T-helper 9 cell (primary cell): ENCODE data around the gene CCDC24.

ENCODE experiments used
- DNase-seq: peaks from one replicate; pipeline ENCODE4 v3.0.0-alpha.2; 2020

The CCDC24 gene

DNA sequence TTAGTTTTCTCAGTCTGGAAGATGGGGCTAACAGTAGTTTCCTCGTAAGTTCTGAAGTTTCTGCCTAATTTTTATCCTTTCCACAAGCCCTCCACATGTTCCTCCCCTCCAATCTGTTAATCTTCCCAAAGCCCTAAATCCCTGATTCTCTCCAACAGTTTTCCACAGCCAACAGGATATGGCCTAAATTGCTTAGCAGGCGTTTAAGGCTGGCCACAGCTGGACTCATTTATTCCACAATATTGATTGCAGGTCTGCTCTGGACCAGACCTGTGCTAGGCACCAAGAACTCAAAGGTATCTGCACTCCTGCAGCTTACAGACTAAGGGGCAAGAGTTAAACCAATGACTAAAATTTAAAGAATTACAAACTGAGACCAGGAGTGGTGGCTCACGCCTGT lies 35.9 kb downstream of the CCDC24 start:
- no peak for DNase-seq

DNA sequence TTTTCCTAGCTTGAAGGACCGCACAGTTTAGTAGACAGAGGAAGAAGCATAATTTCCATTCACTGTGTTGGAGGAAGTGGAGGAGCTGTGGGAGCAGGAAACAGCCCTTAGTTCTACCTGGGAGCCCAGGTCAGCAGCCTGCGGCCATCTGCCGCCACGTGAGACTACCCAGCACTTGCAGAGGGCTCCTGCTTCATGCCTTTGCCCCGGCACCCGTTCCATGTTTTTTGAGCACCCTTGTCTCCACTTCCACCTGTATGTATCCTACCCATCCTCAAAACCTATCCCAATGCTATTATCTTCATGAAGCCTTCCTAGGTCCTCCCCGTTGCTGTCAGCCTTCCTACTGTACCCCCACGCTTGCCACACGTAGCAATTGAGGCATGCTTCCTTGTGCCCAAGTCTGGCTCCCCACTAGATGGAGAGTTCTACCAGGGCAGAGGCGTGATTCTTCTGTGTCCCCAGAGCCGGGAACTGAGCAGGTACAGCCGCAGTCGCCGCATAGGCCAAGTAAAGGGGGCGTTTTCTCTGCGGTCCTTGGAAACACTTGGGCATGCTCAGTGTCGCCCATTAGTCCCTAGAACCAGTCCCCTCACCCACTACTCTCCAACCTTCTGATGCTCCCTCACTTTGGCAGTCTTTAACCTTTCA lies 38.0 kb downstream of the CCDC24 start:
- no peak for DNase-seq

DNA sequence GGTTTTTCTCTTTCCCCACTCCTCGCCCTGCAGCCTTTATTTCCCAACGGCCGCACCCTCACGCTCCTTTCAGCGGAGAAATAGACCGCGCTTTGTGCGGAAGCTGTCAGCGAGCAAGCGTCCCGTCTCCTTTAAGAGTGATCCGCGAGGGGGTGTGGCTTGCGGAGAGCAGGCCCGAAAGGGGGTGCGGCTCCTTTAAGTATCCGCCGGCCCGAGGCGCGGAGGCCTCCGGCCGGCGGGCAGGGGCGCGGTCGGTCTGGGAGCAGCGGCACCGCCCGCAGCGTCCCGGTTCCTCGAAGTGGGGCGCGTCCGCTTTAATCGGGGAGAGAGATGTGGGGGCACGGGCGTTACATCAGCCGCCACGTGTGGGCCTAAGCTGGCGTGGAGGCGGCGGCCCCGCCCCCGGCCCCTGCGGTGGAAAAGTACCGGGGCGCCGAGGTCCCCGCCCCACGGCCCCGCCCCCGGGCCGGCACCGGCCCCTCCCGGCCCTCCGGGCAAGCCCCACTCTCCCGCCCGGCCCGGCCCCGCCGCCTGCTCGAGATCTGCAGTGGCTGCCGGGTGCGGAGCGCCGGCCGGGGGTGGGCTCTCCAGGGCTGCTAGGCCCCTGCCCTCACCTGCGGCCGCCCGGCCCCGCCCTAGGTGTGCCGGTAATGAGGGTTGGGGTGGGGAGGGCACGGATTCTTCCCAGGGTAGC lies 38.7 kb downstream of the CCDC24 start:
- DNase-seq: peak; percentile 73

DNA sequence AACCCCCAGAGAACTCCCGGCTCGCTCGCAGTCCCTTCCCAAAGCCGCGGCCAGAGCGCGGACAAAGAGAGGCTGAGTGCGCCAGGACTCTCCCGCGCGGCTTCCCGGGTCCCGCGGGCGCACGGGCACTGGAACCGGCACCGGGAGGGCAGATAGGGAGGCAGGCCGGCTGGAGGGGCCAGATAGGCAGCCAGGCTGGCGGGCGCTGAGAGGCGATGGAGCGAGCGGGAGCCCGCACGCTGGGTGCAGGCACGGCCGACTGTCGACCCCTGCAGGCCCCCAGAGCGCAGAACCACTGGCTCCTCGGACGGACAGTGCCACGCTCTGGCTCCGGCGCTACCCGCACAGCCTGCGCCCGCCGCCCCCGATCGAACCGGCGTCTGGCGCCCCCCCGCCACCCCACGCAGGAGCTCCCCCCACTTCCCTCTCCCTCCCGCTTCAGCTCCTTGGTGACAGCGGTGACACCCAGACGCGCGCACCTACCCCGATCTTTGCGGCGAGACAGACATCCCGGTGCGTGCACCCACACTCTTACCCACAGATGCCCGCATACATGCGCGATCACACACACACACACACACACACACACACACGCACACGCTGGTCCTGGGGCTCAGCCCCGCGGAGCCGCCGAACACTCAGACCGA lies 39.3 kb downstream of the CCDC24 start:
- peak; percentile 49 for DNase-seq

DNA sequence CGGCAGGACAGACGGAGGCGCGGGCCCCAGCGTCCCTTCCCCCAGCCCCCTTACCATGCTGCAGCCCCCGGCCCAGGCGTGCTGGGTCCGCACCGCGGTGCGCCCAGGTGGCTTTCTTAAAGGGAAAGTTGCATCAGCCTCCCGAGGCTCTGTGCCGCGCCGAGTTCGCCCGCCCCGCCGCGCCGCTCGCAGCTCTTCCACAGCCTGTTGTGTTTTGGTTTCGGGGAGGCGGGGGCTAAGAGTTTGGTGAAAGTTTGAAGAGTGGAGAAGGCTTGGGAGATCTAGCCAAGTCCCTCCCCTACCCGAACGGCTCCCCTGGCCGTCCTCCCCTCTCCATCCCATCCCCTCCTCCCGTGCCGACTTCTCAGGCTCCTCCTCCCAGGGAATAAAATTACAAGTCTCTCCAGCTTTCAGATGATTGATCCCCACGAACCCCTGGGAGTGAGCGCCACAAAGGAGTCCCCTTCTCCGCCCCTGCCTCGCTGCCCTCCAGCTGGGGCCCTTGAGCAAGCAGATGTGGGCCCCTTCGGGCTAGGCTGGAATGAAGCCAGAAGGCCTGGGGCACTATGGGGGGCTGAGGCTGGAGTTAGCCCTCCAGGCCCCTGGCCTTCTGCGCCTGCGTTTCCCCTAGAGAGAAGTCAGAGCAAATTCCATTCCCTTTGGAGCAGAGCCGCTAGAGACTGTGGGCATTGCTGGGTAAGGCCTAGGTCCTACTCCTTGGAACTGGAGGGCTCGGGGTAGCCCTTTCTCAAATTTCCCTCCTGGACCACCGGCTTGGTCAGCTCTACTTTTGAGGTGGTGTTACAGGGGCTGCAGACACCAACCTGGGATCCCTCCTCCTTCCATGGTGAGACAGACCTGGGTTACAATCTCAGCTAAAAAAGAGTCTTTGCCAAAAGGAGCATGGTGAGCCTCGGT lies 40.1 kb downstream of the CCDC24 start, which contains the start of gene SLC6A9:
Gene SLC6A9 (minus strand): TSS at position 211 of the 918 bp plus-strand sequence. CDS start 7,185 bp downstream, outside the sequence.
- no peak for DNase-seq

DNA sequence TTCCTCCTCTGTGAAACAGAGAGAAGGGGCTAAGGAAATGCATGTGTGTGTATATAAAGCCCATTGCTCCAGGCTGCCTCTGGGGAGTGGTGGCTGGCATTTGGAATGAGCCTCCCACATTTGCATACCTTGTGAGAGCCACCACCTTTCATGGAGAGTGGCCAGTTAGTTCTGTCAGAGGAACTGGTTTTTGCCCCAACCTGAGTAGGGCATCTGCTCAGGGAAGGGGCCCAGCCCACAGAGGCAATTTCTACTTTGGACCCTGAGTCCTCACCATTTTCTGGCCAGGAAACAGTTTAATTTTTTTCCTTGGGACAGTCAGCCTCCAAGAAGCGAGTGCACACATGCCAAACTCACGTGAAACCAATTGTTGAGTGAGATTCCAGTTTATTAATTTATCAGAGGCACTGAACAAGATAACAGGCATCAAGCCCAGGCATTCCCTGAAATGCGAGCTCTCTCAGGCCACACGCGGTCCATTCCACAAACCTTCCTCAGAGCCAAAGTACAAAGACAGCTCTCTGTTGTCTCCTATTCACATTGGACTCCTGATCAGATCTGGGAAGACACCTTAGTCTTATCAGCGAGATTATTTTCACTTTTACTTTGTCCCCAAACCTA lies 40.9 kb downstream of the CCDC24 start:
- DNase-seq: no peak

DNA sequence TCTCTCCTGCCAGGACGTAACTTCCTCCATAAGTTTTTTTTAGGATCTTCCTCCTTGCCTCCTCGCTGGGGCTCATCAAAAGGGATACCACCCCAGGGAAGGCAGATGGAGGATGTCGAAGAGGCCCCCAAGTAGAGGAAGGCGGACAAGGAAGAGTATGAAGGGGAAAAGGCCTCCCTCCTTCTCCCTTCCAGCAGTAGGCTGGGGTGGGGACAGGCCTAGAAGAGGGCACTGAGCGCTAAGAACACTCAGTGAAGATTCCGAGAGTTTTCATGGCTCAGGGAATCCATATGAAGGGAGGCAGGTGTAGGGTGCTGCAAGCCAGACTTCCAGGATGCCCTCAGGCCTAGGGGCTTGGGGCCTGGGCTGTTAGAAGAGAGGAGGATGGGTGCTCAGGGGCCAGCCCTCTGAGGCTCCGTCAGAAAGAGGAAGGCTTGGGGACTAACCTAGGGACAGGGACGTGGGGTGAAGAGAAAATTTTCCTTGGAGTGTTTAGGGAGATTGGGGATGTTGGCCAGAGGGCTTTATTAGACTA lies 41.7 kb downstream of the CCDC24 start:
- no peak for DNase-seq

DNA sequence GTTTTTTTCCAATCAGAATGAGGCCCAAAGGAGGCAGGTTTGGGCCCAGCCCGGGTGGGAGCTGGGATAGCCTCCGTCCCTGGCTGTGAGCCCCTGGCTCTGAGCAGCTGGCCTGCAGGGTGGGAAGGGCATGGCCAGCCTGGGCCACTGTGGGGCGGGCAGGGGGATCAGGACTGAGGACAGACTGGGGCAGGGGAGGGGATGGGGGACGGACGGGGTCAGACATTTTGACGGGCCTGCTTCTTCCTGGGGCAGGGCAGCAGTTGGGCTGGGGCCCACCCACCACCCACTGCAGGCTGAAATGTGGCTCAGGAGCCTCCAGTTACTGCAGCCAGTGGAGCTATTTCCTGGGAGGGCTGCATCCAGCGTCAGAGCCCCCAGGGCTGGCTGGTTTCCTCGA lies 42.4 kb downstream of the CCDC24 start:
- no peak for DNase-seq

DNA sequence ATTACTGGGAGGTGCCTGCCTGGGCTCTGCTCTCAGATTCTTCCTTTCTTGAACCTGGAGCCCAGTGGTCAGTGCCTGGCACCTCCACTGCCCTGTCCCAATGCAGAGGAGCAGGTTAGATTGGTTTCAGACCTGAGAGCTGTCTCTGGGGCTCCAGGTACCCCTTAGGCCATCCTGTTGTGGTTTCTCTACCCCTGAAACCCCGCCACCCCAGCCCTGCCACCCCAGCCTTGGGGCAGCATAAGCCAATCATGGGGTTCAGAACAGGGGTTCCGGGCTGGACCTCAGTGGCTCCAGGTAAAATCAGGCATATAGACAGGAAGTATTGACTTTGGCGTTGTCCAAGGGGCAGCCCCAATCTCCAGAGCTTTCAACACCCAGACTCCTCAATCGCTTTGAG lies 43.0 kb downstream of the CCDC24 start:
- DNase-seq: no peak

DNA sequence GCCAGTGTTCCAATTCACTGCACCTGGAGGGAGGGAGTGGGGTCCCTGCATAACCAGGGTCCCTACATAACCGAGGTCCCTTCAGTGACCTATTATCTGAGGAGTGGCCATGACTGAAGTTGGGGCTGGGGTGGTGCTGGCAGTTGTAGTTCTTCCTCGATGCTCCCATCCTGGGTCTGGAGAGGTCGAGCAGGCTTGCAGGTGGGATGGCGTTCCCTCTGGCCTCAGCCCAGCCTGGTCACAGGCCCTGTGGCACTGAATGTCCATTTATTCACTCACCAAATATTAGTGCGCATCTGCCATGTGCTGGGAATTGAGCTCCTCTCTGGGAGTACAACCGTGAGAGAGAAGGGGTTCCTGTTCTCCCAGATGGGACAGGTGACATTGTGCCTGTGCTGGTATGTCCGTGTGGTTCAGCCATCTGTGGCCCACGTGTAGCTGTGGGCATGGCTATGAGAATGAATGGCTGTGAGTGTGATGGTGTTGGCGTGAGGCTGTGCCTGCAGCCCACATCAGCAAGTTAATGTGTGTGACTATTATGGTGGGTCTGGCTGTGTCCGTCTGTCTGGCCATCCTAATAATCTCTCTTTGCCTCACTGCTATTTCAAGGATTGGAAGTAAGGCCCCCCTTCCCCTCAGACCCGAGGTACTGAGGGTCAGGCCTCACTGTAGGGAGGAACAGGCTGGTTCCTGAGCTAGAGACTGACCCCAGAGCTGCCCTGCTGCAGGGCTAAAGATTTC lies 43.7 kb downstream of the CCDC24 start:
- DNase-seq: no peak

DNA sequence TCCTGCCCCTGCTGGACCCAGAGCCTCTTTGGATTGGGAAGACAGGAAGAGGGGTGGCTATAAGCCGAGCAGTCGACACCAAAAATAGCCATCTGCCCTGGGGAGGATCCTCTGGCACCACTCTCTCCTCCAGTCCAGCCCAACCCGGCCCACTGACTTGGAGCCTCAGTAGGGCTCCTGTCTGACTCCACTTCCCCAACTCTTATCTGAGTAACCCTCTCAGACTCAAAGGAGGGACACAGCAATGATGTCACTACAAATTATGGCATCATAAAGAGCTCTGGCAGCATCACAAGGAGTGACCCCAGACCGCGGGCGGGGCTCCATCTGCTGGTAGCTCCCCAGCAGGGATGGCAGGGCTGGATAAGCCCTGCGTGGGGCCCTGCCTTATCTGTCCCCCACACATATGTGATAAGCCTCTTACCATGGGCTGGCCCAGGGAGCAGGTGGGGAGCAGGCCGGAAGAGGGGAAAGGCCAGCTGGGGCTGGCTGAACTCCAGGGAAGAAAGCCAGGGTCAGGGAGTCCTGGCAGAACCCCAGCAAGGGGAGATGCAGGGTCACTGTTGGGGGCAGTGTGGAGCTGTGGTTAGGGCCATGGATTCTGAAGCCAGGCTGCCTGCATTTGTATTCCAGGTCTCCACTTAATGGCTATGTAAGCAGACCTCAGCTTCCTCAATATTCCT lies 44.5 kb downstream of the CCDC24 start:
- DNase-seq: no peak

DNA sequence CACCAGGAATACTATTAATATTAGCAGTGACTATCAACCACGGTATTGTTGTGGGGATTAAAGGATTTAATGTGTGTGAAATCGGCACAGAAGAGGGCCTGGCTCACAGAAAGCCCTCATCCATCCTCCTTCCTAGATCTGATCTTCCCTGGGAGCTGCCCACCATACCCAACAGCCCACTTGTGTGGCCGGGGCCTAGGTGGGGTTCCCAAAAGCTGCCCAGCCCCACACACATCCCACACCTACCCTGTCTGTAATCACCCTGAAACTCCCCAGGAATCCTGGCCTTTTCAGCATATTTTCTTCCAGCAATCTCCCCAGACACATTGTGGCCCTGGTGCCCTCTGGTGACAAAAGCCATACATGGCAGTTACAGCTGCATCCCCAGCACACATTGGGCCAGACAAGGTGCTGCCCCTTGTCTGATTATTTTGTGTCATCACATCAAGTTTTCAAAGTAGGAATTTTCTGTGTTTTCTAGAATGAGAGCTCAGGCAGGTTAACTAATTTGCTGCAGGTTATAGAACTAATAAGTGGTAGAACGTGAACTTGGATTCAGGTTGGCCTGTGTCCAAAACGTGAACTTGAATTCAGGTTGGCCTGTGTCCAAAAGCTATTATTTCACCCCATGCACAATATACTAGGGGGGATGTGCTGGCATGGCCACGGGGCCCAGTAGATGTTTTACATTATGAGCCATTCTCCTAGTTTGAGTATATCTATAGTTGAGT lies 45.2 kb downstream of the CCDC24 start:
- DNase-seq: peak; percentile 50

DNA sequence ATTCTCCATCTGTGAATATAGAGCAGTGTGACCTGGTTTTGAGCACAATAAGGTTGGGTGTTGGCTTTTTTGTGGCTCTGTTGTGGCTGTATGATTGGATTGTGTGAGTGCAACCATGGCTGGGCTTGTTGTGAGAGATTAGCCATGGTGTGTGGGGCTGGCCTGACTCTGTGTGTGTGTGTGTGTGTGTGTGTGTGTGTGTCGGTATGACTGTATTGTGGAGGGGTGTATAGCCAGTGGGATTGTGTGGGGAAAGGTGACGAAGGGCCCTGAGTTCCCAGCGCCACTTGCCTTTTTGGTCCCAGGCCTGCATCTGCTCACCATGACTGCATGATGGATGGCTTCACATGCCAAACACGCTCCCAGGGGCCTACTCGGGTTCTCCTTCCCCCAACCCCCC lies 45.8 kb downstream of the CCDC24 start:
- no peak for DNase-seq

DNA sequence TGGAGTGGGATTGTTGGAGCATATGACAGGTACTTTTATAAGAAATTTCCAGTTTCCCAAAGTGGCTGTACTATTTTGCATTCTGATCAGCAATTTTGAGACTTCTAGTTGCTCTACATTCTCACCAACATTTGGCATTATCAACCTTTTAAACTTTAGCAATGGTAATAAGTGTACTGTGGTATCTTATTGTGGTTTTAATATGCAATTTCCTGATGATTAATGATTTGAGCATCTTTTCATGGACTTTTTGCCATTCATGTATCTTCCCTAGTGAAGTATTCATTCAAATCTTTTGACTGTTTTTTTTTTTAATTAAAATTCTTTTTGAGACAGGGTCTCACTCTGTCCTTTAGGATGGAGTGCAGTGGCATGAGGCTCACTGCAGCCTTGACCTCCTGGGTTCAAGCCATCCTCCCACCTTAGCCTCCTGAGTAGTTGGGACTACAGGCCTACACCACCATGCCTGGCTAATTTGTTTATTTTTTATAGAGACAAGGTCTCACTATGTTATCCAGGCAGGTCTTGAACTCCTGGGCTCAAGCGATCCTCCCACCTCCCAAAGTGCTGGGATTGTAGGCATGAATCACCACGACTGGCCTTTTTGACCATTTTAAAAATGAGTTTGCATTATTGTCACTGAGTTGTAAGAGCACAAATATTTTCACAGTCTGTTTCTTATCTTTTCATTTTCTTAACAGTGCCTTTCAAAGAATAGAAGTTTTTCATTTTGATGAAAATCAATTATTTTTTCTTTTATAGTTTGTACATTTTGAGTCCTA lies 47.7 kb downstream of the CCDC24 start:
- no peak for DNase-seq

DNA sequence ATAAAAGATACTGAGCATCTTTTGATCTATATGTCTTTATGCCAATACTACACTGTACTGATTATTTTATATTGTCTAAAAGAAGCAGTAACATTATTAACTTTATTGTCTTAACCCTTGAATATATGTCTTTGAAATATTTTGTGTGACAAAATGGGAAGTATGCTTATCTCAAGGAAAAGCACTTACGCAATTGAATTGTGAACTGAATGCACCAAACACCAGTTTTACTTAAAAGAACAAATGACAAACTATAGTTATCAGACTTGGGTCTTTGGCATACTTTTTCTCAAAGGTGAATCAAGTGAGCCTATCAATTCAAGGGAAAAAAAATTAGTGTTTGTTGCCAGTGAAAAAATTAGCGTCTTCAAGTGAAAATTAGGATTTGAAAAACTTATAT lies 49.0 kb downstream of the CCDC24 start:
- DNase-seq: no peak

DNA sequence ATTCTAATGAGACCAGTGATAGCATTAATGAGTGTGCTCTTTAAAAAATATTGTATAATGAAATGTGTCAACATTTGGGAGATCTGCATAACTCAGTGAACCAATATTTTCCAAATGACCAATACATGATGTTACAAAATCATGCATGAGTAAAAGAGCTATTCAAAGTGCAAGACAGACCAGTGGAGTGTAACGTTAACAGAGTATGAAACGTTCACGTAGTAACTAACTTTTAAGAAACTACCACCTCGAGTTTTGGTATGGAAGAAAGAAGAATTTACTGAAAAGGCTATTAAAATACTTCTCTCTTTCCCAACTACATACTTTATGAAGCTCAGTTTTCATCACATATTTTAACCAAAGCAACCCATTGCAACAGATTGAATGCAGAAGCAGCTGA lies 49.4 kb downstream of the CCDC24 start:
- DNase-seq: no peak

DNA sequence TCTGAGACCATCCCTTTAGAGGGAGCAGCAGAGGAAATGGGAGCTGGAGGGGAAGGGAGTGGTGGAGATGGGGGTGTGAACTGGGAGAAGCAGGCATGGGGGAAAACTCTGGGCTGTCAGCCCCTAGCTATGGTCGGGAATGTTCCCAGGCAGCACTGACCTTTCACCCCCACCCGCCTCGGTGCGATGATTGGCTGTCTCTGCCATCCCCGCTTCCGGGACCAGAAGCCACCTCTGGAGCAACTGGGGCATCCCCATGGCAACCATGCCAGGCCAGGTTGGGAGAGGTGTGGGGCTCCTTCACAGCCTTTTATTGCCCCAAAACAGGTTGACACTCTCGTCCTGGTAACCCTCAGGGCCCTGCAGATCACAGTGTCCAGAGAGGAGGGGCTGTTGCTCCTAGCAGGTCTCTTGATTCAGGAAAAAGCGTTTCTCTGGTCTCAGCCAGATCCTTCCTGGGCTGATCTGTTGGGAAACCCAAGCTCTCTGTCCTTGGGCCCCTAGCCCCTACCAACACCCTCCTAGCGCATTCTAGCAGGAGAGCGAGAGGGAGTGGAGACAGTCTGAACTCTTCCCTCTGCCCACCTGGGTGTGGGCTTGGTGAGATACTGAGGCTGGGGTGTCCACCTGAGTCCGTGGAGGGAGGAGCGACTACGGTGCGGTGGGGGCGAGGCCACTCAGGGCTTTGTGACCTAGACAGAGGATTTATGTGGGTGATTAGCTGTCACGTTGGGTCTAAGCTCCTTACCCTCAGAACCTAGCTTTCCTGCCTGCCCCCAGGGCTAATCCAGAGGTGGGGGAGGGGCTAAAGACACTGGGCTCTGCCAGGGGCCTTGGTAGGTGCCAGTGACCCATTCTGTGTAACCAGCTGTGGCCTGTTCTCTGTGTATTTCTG lies 52.0 kb downstream of the CCDC24 start:
- no peak for DNase-seq
